ENCODE measurements around the gene PRKAR1B. TPM values are rescaled to one million over a fixed set of nuclear protein-coding genes. Genes with fewer than 3 reads are reported as not detected.

Gene PRKAR1B
- polyA plus RNA-seq, 6 donors from 2014 or later: 2.9 to 5.9 (median 4.2) TPM

GRCh38 chr7:602341-603141 is 124.5 kb downstream of the PRKAR1B start:
- Mint-ChIP-seq H3K9me3 (peaks cover 3 to 18% (median 7%) of the 10 kb centered on the region in 7 donors), H3K4me3 (peak overlapping the region; percentile 36 to 92 (median 72)), H3K4me1 (peaks cover 26 to 44% (median 33%) of the 10 kb centered on the region in 3 donors), H3K27me3 (no peaks in the 10 kb centered on the region), H3K36me3 (peaks cover 0 to 18% of the 10 kb centered on the region in 2 donors), H3K27ac (peak overlapping the region; percentile 96 to 100 (median 99))
- DNase-seq (no peak), ATAC-seq (ENCODE audit: low read depth in 2 of 2) (no peak)

DNA sequence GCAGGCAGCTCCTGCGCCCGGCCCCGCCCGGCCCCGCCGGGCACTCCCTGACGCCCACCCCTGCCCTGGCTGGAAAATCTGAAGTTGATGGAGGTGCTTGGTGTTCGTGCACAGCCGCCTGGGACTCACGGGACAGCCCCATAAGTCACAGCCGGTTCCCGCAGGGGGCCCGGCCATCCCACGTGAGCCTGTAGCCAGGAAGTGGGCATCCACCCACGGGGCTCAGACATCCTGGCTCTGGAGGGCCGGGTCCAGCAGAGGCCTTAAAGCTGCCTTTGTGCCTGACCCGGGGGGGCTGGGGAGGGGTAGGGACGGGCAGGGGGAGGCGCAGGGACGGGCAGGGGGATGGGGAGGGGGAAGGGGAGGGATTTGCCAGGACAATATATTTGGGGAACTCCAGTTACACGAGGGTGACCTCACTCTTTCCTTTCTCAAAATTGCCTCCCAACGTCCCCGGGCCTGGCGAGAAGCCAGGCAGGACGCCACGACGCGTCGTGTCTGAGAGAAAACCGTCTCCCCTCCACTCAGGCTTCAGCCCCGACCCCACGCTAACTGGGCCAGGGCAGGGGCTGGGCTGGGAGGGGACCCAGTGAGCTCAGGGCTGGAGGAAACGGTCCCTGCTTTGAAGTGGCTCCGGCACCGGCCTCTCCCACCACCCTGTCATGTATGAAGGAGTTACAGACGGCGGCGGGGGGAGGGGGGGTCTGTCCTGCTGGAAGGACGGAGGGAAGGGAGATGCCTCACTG is 125.3 kb downstream of the PRKAR1B start:
- peak; percentile 64 to 66 for ATAC-seq (ENCODE audit: low read depth in 2 of 2)
- Mint-ChIP-seq H3K9me3 (peaks cover 3 to 18% (median 7%) of the 10 kb centered on the region in 7 donors), H3K27me3 (no peaks in the 10 kb centered on the region), H3K4me1 (peaks cover 30 to 44% (median 33%) of the 10 kb centered on the region in 3 donors), H3K27ac (peak overlapping the region; percentile 90 to 100 (median 96)), H3K36me3 (peaks cover 0 to 18% of the 10 kb centered on the region in 2 donors), H3K4me3 (peak overlapping the region; percentile 57 to 92 (median 74))
- DNase-seq: peak; percentile 81

- DNase-seq (no peak), ATAC-seq (ENCODE audit: low read depth in 2 of 2) (no peak)
- peak overlapping the region; percentile 57 to 92 (median 66) for H3K4me3 Mint-ChIP-seq
- peaks cover 0 to 18% of the 10 kb centered on the region in 2 donors for H3K36me3 Mint-ChIP-seq
- peaks cover 30 to 46% (median 33%) of the 10 kb centered on the region in 3 donors for H3K4me1 Mint-ChIP-seq
- no peaks in the 10 kb centered on the region for H3K27me3 Mint-ChIP-seq
- peak overlapping the region in 5 of 6 donors; percentile 14 to 100 (median 99) for H3K27ac Mint-ChIP-seq
- H3K9me3 Mint-ChIP-seq: peaks cover 3 to 18% (median 7%) of the 10 kb centered on the region in 7 donors
These were observed 126.0 kb downstream of the PRKAR1B start for GRCh38 chr7:601036-601594.

GRCh38 chr7:600149-601035 is 126.7 kb downstream of the PRKAR1B start:
- DNase-seq (no peak), ATAC-seq (ENCODE audit: low read depth in 2 of 2) (no peak)
- H3K36me3 Mint-ChIP-seq: peaks cover 0 to 18% of the 10 kb centered on the region in 2 donors
- peaks cover 33 to 54% (median 37%) of the 10 kb centered on the region in 3 donors for H3K4me1 Mint-ChIP-seq
- H3K27me3 Mint-ChIP-seq: no peaks in the 10 kb centered on the region
- peak overlapping the region; percentile 12 to 92 (median 60) for H3K4me3 Mint-ChIP-seq
- H3K27ac Mint-ChIP-seq: peak overlapping the region in 4 of 6 donors; percentile 39 to 99 (median 73)
- peaks cover 0 to 18% (median 6%) of the 10 kb centered on the region in 7 donors for H3K9me3 Mint-ChIP-seq

DNA sequence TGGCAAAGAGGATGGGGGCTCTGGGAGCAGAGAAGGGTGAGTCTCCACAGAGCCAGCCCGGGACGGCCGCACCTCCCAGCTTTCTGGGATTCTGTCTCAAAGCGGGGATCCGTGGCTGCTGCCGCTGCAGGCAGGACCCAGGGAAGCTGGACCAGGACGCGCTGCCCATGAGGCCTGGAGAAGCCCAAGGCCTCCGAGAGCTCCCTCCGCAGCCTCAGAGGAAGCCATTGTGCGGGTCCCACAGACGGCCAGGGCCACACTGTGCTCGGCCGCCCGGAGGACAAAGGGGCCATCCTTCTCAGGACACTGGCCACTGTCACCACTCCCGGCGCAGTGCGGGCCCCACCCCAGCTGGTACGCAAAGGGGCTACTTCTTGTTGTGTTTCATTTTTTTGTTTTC is 128.2 kb downstream of the PRKAR1B start:
- H3K4me1 Mint-ChIP-seq: peaks cover 26 to 49% (median 30%) of the 10 kb centered on the region in 3 donors
- H3K36me3 Mint-ChIP-seq: peaks cover 0 to 9% of the 10 kb centered on the region in 2 donors
- H3K4me3 Mint-ChIP-seq: peak overlapping the region in 1 of 8 donors; percentile 25

GRCh38 chr7:597348-598178 is 129.5 kb downstream of the PRKAR1B start:
- Mint-ChIP-seq H3K9me3 (peaks cover 0 to 2% (median 0%) of the 10 kb centered on the region in 7 donors), H3K27me3 (no peaks in the 10 kb centered on the region), H3K27ac (no peak overlapping the region), H3K36me3 (no peaks in the 10 kb centered on the region), H3K4me1 (peaks cover 24 to 52% (median 31%) of the 10 kb centered on the region in 3 donors), H3K4me3 (peak overlapping the region in 2 of 8 donors; percentile 12 to 32)
- DNase-seq: no peak
- no peak for ATAC-seq (ENCODE audit: low read depth in 2 of 2)

More for the DNA sequence above, 128.2 kb downstream of the PRKAR1B start:
- no peak for DNase-seq
- Mint-ChIP-seq H3K27ac (no peak overlapping the region), H3K27me3 (no peaks in the 10 kb centered on the region), H3K9me3 (peaks cover 0 to 9% (median 3%) of the 10 kb centered on the region in 7 donors)
- no peak for ATAC-seq (ENCODE audit: low read depth in 2 of 2)

- Mint-ChIP-seq H3K27me3 (no peaks in the 10 kb centered on the region), H3K36me3 (no peaks in the 10 kb centered on the region), H3K4me3 (peak overlapping the region in 1 of 8 donors; percentile 32), H3K4me1 (peaks cover 23 to 52% (median 31%) of the 10 kb centered on the region in 3 donors), H3K27ac (no peak overlapping the region), H3K9me3 (peaks cover 0 to 2% (median 0%) of the 10 kb centered on the region in 7 donors)
- no peak for DNase-seq
- no peak for ATAC-seq (ENCODE audit: low read depth in 2 of 2)
These were observed 130.3 kb downstream of the PRKAR1B start for GRCh38 chr7:596819-597182.

DNA sequence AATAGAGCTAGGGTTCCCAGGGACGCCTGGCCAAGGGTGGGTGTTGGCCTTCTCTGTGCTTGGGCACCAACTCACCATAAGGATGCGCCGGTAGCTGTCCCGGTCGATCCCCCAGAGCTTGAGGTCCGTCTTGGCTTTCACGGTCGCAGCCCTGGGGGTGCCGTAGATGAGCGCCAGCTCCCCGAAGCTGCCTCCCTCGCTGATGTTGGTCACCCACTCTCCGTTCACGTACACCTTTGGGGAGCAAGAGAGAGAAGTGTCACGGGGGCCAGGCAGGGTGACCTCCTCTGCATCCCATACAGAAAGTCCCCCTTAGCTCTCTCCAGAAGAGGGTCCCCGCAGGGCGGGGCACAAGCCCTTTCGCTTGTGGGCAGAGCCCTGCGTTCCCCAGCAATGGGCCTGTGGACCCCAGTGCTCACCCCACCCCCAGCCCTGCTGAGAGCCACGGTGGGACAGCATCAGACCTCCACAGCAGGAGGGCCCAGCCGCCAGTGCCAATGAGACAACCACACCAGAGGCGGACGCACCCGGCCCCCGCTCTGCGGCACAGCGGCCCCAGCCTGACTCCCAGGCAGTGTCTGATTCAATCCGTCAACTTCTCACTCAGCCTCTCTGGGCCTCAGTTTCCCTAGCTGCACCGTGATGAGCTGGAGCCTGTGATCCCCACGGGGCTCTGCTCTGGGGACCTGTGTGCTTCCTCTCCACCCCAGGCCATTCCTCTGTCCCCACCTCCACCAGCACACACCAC is 130.8 kb downstream of the PRKAR1B start:
- no peaks in the 10 kb centered on the region for H3K27me3 Mint-ChIP-seq
- H3K9me3 Mint-ChIP-seq: peaks cover 0 to 2% (median 0%) of the 10 kb centered on the region in 7 donors
- H3K27ac Mint-ChIP-seq: no peak overlapping the region
- peaks cover 20 to 48% (median 30%) of the 10 kb centered on the region in 3 donors for H3K4me1 Mint-ChIP-seq
- ATAC-seq (ENCODE audit: low read depth in 2 of 2): no peak
- no peak for DNase-seq
- no peak overlapping the region for H3K4me3 Mint-ChIP-seq
- H3K36me3 Mint-ChIP-seq: no peaks in the 10 kb centered on the region

- Mint-ChIP-seq H3K4me3 (peak overlapping the region in 2 of 8 donors; percentile 51 to 76), H3K27ac (peak overlapping the region in 1 of 6 donors; percentile 19), H3K4me1 (peaks cover 20 to 43% (median 24%) of the 10 kb centered on the region in 3 donors), H3K36me3 (no peaks in the 10 kb centered on the region), H3K9me3 (peaks cover 0 to 2% (median 0%) of the 10 kb centered on the region in 7 donors), H3K27me3 (no peaks in the 10 kb centered on the region)
- no peak for ATAC-seq (ENCODE audit: low read depth in 2 of 2)
- DNase-seq: no peak
These were observed 131.5 kb downstream of the PRKAR1B start for GRCh38 chr7:595621-596010.

- H3K4me3 Mint-ChIP-seq: no peak overlapping the region
- H3K27ac Mint-ChIP-seq: peak overlapping the region in 1 of 6 donors; percentile 34
- H3K4me1 Mint-ChIP-seq: peaks cover 20 to 37% (median 20%) of the 10 kb centered on the region in 3 donors
- no peaks in the 10 kb centered on the region for H3K36me3 Mint-ChIP-seq
- H3K27me3 Mint-ChIP-seq: no peaks in the 10 kb centered on the region
- no peak for DNase-seq
- ATAC-seq (ENCODE audit: low read depth in 2 of 2): no peak
- H3K9me3 Mint-ChIP-seq: peaks cover 0 to 2% (median 0%) of the 10 kb centered on the region in 7 donors
These were observed 132.0 kb downstream of the PRKAR1B start for GRCh38 chr7:594920-595620.

Measured in naive B cell (primary cell).